HepG2 (cell line): ENCODE results near the gene GRAMD1B.

Experiments
- MED1 ChIP-seq: sonication (generic); formaldehyde crosslinking; IDR thresholded peaks from 2 replicates; pipeline ENCODE4 v1.4.0; 2020; ENCODE audit warnings: missing genetic modification reagents
- MIER3 ChIP-seq: IDR thresholded peaks from 2 replicates; pipeline ENCODE4 v1.6.1; 2016; ENCODE audit warnings: missing compliant biosample characterization, borderline replicate concordance
- NFE2 ChIP-seq: sonication (generic); formaldehyde crosslinking; IDR thresholded peaks from 2 replicates; pipeline ENCODE4 v1.4.0; 2020; ENCODE audit warnings: missing genetic modification reagents
- RFX3 ChIP-seq: IDR thresholded peaks from 2 replicates; pipeline ENCODE4 v1.6.1; 2016; ENCODE audit warnings: missing biosample characterization, missing genetic modification reagents
- SMC3 ChIP-seq: IDR thresholded peaks from 2 replicates; pipeline ENCODE4 v1.6.1; 2011; ENCODE audit warnings: low read length, improper control_type of control experiment
- ZNF350 ChIP-seq: sonication (generic); formaldehyde crosslinking; IDR thresholded peaks from 2 replicates; pipeline ENCODE4 v1.4.0; 2020; ENCODE audit warnings: mild to moderate bottlenecking, low read depth, missing genetic modification reagents, borderline replicate concordance

- TF ChIP-seq RFX3 (no peak), MED1 (no peak), MIER3 (CRISPR knock-in tag) (no peak), SMC3 (no peak), NFE2 (CRISPR knock-in tag) (no peak), ZNF350 (CRISPR knock-in tag) (no peak)
These were observed 146.4 kb downstream of the GRAMD1B start for GRCh38 chr11:123576501-123576900.
